Cardiac fibroblast (primary cell): ENCODE results near the gene OSBPL2.

ENCODE experiments used
- DNase-seq, 2 donors: peaks; one replicate each; pipeline versions ENCODE4 v3.0.0 to v3.0.0-alpha.2; 2010; ENCODE audit warnings: low read depth in 2 of 2
- H3K4me3 ChIP-seq, 2 donors: replicated peaks in 1 of 2; 1 replicate in 1 of 2; 2 replicates in 1 of 2; pipeline ENCODE4 v1.5.1; 2011; ENCODE audit warnings: low read depth in 2 of 2, low read length in 2 of 2, mild to moderate bottlenecking in 2 of 2, moderate library complexity in 1 of 2
- TF ChIP-seq, protein P1 (sequence below): IDR thresholded peaks from one replicate; pipeline ENCODE4 v1.5.1; 2011; ENCODE audit warnings: low read depth, mild to moderate bottlenecking, low read length, inconsistent platforms

Gene OSBPL2

DNA sequence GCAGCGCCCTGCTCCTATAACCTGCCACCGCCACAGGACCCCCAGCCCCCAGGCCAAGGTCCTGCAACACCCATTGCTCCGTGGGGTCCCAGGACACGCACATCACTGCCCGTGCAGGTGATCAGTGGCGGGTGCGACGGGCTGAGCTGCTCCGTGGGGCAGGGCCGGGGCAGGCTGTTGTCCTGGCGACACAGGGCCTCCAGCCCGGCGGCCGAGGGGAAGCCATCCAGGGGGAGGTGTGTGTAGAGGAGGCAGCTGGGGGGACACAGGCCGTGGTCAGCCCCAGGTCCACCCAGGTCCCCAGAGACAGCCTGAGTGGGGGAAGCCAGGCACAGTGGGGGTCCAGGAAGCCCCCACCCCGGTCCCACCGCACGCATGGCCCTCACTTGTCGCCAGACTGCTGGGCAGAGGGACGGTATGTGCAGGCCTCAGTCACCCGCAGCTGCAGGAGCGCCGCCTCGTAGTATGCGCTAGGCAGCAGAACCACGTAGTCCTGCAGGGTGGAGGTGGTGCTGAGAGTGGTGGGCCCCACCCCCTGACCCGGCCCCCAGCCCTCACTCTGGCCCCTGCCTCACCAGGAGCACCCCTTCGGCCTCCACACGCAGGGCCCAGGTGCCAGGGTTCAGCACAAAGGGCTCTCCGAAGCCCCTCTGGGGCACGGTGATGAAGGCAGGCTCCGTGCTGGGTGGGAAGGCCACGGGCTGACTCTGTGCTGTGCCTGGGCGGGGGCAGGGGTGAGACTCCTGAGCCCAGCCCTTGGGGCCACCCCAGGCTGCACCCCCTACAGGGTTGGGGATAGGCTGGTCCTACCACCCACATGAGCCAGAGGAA, 94.9 kb downstream of the OSBPL2 start:
- TF ChIP-seq, protein P1, sequence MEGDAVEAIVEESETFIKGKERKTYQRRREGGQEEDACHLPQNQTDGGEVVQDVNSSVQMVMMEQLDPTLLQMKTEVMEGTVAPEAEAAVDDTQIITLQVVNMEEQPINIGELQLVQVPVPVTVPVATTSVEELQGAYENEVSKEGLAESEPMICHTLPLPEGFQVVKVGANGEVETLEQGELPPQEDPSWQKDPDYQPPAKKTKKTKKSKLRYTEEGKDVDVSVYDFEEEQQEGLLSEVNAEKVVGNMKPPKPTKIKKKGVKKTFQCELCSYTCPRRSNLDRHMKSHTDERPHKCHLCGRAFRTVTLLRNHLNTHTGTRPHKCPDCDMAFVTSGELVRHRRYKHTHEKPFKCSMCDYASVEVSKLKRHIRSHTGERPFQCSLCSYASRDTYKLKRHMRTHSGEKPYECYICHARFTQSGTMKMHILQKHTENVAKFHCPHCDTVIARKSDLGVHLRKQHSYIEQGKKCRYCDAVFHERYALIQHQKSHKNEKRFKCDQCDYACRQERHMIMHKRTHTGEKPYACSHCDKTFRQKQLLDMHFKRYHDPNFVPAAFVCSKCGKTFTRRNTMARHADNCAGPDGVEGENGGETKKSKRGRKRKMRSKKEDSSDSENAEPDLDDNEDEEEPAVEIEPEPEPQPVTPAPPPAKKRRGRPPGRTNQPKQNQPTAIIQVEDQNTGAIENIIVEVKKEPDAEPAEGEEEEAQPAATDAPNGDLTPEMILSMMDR: no peak
- DNase-seq: no peak
- no peak overlapping the region for H3K4me3 ChIP-seq

DNA sequence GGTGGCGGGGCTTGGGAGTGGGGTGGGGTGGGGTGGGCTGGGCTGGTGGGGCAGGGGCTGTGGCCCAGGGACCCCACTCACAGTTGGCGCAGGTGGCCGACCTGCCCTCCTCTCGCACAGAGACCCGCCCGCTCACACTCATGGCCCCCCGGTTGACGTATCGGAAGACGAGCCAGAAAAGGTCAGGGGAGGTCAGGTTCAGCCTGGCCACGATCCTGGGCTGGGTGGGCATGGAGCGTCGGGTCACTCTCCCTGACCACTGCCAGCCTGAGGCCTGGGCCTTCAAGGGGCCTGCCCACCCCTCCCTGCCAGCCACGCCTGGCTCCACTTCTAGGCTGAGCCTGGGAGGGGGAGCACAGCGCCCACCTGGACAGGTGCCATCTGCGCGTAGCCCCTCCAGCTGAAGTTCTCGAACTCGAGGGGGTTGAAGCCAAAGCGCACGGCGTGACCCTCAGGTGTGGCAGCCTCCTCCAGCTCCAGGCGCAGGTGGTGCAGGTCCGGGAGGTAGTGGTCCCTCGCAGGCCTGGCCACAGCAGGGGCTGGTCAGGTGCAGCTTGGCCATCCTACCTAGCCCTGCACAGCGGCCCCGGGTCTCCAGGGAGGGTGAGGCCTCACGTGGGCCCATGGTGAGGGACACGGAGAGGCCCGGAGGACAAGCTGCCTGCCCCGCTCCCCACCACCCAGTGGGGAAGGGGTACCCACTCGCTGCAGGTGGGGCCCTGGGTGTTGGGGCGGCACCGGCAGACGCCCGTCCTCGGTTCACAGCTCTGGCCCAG, 95.7 kb downstream of the OSBPL2 start:
- TF ChIP-seq, protein P1: no peak
- no peak overlapping the region for H3K4me3 ChIP-seq
- no peak for DNase-seq

DNA sequence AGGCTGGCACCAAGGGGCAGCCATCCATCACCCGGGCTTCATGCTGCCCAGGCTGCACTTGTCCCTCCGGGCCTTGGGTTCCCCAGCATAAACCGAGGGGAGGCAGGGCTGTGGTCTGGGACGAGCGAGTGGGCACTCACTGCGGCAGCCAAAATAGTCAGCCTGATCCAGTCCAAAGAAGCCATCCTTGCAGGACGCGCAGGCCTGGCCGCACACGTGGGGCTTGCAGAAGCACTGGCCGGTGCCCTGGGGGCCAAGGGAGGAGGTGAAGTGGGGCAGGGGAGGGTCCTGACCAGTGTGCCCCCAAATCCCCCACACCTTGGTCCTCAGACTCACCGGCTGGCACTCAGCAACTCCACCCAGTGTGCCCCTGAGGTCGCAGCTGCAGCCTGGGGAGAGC, 96.6 kb downstream of the OSBPL2 start:
- no peak for DNase-seq
- H3K4me3 ChIP-seq: no peak overlapping the region
- TF ChIP-seq, protein P1: no peak

DNA sequence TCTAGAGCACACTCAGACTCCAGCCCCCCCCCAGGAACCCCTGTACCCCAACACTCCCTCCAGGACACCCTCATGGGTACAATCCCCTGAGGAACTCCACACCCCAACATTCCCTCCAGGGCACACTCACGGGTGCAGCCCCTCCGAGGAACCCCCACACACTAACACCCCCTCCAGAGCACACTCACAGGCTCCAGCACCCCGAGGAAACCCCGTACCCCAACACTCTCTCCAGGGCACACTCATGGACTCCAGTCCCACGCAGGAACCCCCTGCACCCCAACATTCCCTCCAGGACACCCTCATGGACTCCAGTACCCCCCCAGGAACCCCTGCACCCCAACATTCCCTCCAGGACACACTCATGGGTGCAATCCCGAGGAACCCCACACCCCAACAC, 97.2 kb downstream of the OSBPL2 start:
- H3K4me3 ChIP-seq: no peak overlapping the region
- DNase-seq: no peak
- TF ChIP-seq, protein P1: no peak

DNA sequence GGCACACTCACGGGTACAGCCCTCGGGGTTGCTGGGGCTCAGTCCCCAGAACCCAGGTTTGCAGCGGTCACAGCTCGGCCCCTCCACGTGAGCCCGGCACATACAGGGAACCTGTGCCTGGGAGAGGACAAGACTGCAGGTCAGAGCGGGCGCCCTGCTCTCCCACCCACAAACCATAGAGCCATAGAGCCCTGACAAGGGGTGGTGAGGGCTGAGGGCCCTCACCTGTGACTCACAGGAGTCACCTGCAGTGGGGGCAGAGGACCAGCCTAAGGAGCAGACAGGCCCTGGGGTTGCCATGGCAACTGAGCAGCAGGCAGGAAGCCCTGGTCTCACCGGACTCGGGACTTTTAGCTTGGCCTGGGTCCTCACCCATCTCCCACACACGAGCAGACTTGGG, 98.0 kb downstream of the OSBPL2 start:
- DNase-seq: no peak
- TF ChIP-seq, protein P1: no peak
- H3K4me3 ChIP-seq: no peak overlapping the region

DNA sequence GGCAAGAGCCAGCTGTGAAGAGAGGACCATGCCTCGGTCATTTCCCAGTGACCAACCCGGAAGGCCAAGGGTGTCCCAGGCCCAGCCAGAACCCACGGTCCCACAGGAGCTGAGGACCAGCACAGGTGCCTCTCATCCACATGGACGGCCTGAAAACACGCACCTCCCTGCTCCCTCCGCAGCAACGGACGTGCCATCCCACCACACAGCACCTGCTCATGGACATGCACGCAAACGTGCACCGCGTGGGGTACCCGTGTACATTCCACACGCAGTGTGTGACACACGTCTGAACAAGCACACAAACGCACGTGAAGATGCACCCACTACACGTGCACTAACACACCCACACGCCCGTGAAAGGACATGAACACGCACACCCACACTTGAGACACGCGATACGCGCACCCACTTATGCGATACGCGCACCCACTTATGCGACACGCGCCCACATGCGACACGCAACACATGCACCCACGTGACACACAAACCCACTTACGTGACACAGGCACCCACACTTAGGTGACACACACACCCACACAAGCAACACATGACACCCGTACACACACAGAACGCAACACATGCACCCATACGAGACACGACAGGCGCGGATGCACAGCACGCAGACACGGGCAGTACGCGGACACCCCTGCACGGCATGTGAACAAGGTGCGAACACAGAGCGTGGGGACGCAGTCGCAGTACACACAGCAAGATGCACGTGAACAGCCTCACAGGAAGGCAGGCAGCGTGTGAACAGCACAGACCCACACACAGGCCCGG, 98.6 kb downstream of the OSBPL2 start:
- DNase-seq: no peak
- no peak overlapping the region for H3K4me3 ChIP-seq
- TF ChIP-seq, protein P1: no peak
